Stimulated activated CD4-positive, alpha-beta T cell treated with anti-CD3 and anti-CD28 coated beads, Interleukin-4, amount 100 ng/mL, for 24 hours (primary cell): ENCODE results near the gene MRTFA.
A peak's percentile ranks its signal among the peaks of the same experiment; 100 is the strongest.

Source experiments
- DNase-seq: peaks from one replicate; pipeline ENCODE4 v3.0.0-alpha.2; 2020

MRTFA gene

GRCh38 chr22:40407021-40407761, 229.3 kb downstream of the MRTFA start:
- no peak for DNase-seq

GRCh38 chr22:40406063-40406890, 230.2 kb downstream of the MRTFA start:
- no peak for DNase-seq

- DNase-seq, result no peak
Measured at GRCh38 chr22:40405178-40406062, 231.1 kb downstream of the MRTFA start.

- no peak for DNase-seq
Measured at GRCh38 chr22:40404251-40405177, 232.0 kb downstream of the MRTFA start.

- DNase-seq, result no peak
Measured at GRCh38 chr22:40403651-40404050, 232.9 kb downstream of the MRTFA start.

GRCh38 chr22:40403141-40403540, 233.4 kb downstream of the MRTFA start:
- DNase-seq, result no peak

GRCh38 chr22:40401981-40402406, 234.5 kb downstream of the MRTFA start:
- DNase-seq, result no peak

GRCh38 chr22:40401532-40401931, 235.0 kb downstream of the MRTFA start:
- DNase-seq, result peak; percentile 55

GRCh38 chr22:40400159-40400558, 236.4 kb downstream of the MRTFA start:
- DNase-seq, result peak; percentile 21

- DNase-seq, result no peak
Measured at GRCh38 chr22:40399621-40400020, 236.9 kb downstream of the MRTFA start.

- no peak for DNase-seq
Measured at GRCh38 chr22:40397396-40397795, 239.1 kb downstream of the MRTFA start.

- no peak for DNase-seq
Measured at GRCh38 chr22:40396882-40397281, 239.6 kb downstream of the MRTFA start.

- no peak for DNase-seq
Measured at GRCh38 chr22:40395607-40396006, 240.9 kb downstream of the MRTFA start.

- no peak for DNase-seq
Measured at GRCh38 chr22:40394607-40395006, 241.9 kb downstream of the MRTFA start.

GRCh38 chr22:40392618-40393017, 243.9 kb downstream of the MRTFA start:
- DNase-seq, result no peak

- DNase-seq, result no peak
Measured at GRCh38 chr22:40391417-40391816, 245.1 kb downstream of the MRTFA start.

- DNase-seq, result no peak
Measured at GRCh38 chr22:40388231-40388630, 248.3 kb downstream of the MRTFA start.

- DNase-seq, result no peak
Measured at GRCh38 chr22:40387746-40388145, 248.8 kb downstream of the MRTFA start.

- DNase-seq, result peak; percentile 32
Measured at GRCh38 chr22:40385036-40385782, 251.3 kb downstream of the MRTFA start.

GRCh38 chr22:40383905-40384304, 252.6 kb downstream of the MRTFA start:
- DNase-seq, result no peak

GRCh38 chr22:40381461-40381860, 255.1 kb downstream of the MRTFA start:
- DNase-seq, result no peak
